Measurements from ENCODE around the gene SLC22A23. TPM values are rescaled to one million over a fixed set of nuclear protein-coding genes. Genes with fewer than 3 reads are reported as not detected.

The SLC22A23 gene
- total RNA-seq, 1 donor from 2014 or later = 5.7 TPM

- Histone ChIP-seq H3K4me1 (ENCODE audit: insufficient read depth, low read length) (peaks cover 5% of the 10 kb centered on the region), H2AFZ (ENCODE audit: low read depth, low read length) (no peak overlapping the region), H3K9me3 (ENCODE audit: insufficient read depth, low read depth, low read length) (no peaks in the 10 kb centered on the region), H3K79me2 (ENCODE audit: insufficient read depth, low read length) (no peaks in the 10 kb centered on the region), H4K20me1 (ENCODE audit: insufficient read depth, low read length) (no peaks in the 10 kb centered on the region), H3K4me2 (ENCODE audit: low read length) (no peak overlapping the region), H3K4me3 (ENCODE audit: insufficient read depth, low read depth, low read length) (no peak overlapping the region), H3K27ac (ENCODE audit: low read depth, low read length) (no peak overlapping the region), H3K36me3 (ENCODE audit: insufficient read depth, low read length) (no peaks in the 10 kb centered on the region), H3K27me3 (ENCODE audit: insufficient read depth, low read length) (no peaks in the 10 kb centered on the region), H3K9ac (ENCODE audit: low read length) (no peak overlapping the region)
- Mint-ChIP-seq H3K9me3 (ENCODE audit: unreplicated experiment) (no peaks in the 10 kb centered on the region), H3K4me3 (ENCODE audit: unreplicated experiment) (no peak overlapping the region), H3K27me3 (ENCODE audit: low read depth, unreplicated experiment) (peaks cover 29% of the 10 kb centered on the region), H3K4me1 (ENCODE audit: low read depth, unreplicated experiment) (peaks cover 3% of the 10 kb centered on the region), H3K27ac (ENCODE audit: unreplicated experiment) (no peak overlapping the region), H3K36me3 (ENCODE audit: low read depth, unreplicated experiment) (peaks cover 9% of the 10 kb centered on the region)
- TF ChIP-seq CTCF (IDR thresholded peaks at IDR 0.05; ENCODE audit: insufficient read depth, low read depth, low read length) (no peak), EZH2 (IDR thresholded peaks at IDR 0.05; ENCODE audit: insufficient read depth, low read length) (no peak)
- no peak for FAIRE-seq
- no peak for DNase-seq (ENCODE audit: low read depth)
Observed at GRCh38 chr6:3294921-3295871, 161.7 kb downstream of the SLC22A23 start.

DNA sequence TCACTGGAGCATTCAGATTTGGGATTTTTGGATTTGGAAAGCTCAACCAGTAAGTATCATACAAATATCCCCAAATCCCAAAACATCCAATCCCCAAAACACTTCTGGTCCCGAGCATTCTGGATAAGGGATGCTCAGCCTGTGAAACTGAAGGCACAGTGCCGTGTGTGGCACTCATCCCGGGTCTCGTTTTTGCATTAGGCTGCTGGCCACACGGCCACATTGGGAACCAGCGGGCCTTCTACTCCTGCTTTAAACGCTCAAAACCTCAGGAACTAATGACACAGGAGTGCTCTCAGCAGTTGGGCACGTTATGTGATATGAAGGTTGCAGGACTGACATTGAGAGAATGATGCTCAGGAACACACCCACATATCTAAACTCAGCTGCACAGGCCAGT lies 162.5 kb downstream of the SLC22A23 start:
- FAIRE-seq = no peak
- Histone ChIP-seq H2AFZ (ENCODE audit: low read depth, low read length) (no peak overlapping the region), H3K27me3 (ENCODE audit: insufficient read depth, low read length) (no peaks in the 10 kb centered on the region), H3K27ac (ENCODE audit: low read depth, low read length) (no peak overlapping the region), H3K9me3 (ENCODE audit: insufficient read depth, low read depth, low read length) (no peaks in the 10 kb centered on the region), H3K36me3 (ENCODE audit: insufficient read depth, low read length) (no peaks in the 10 kb centered on the region), H3K4me3 (ENCODE audit: insufficient read depth, low read depth, low read length) (no peak overlapping the region), H3K4me1 (ENCODE audit: insufficient read depth, low read length) (peaks cover 5% of the 10 kb centered on the region), H3K9ac (ENCODE audit: low read length) (no peak overlapping the region), H4K20me1 (ENCODE audit: insufficient read depth, low read length) (no peaks in the 10 kb centered on the region), H3K79me2 (ENCODE audit: insufficient read depth, low read length) (no peaks in the 10 kb centered on the region), H3K4me2 (ENCODE audit: low read length) (no peak overlapping the region)
- Mint-ChIP-seq H3K9me3 (ENCODE audit: unreplicated experiment) (no peaks in the 10 kb centered on the region), H3K4me3 (ENCODE audit: unreplicated experiment) (no peak overlapping the region), H3K36me3 (ENCODE audit: low read depth, unreplicated experiment) (peaks cover 9% of the 10 kb centered on the region), H3K27ac (ENCODE audit: unreplicated experiment) (no peak overlapping the region), H3K4me1 (ENCODE audit: low read depth, unreplicated experiment) (peaks cover 3% of the 10 kb centered on the region), H3K27me3 (ENCODE audit: low read depth, unreplicated experiment) (peaks cover 29% of the 10 kb centered on the region)
- DNase-seq (ENCODE audit: low read depth) = no peak
- TF ChIP-seq EZH2 (IDR thresholded peaks at IDR 0.05; ENCODE audit: insufficient read depth, low read length) (no peak), CTCF (IDR thresholded peaks at IDR 0.05; ENCODE audit: insufficient read depth, low read depth, low read length) (no peak)
